Suprapubic skin (tissue), 4 donors: Measurements from ENCODE around the gene LRRC10B. TPM values are rescaled to one million over a fixed set of nuclear protein-coding genes. Genes with fewer than 3 reads are reported as not detected.

ENCODE experiments used
- DNase-seq, 2 donors: peaks; one replicate each; pipeline ENCODE4 v3.0.0-alpha.2; 2019; ENCODE audit warnings: low spot score in 2 of 2
- H3K27ac ChIP-seq: fragments of 200-600 bp; sonication (generic); one replicate; pipeline ENCODE4 v1.5.1; 2019
- H3K27me3 ChIP-seq: fragments of 200-600 bp; sonication (generic); one replicate; pipeline ENCODE4 v1.5.1; 2019
- H3K36me3 ChIP-seq: fragments of 200-600 bp; sonication (generic); one replicate; pipeline ENCODE4 v1.5.1; 2019
- H3K4me1 ChIP-seq: fragments of 200-600 bp; sonication (generic); one replicate; pipeline ENCODE4 v1.5.1; 2019
- H3K4me3 ChIP-seq: fragments of 200-600 bp; sonication (generic); one replicate; pipeline ENCODE4 v1.5.1; 2019; ENCODE audit warnings: mild to moderate bottlenecking
- H3K9me3 ChIP-seq: fragments of 200-600 bp; sonication (generic); one replicate; pipeline ENCODE4 v1.5.1; 2019
- EP300 ChIP-seq: sonication (generic); formaldehyde crosslinking; IDR thresholded peaks from one replicate; pipeline ENCODE4 v1.6.1; 2017; ENCODE audit warnings: antibody characterized with exemption
- POLR2A ChIP-seq, 2 donors: fragments of 450-650 bp; IDR thresholded peaks; one replicate each; pipeline ENCODE4 v1.6.1; 2017; ENCODE audit warnings: antibody characterized with exemption in 2 of 2, mild to moderate bottlenecking in 2 of 2, moderate library complexity in 2 of 2
- POLR2AphosphoS5 ChIP-seq, 3 donors: sonication (generic); formaldehyde crosslinking; IDR thresholded peaks; one replicate each; pipeline ENCODE4 v1.6.1; 2017; ENCODE audit warnings: antibody characterized with exemption in 3 of 3
- WGBS: methylation state at CpG from one replicate; pipeline ENCODE4 v1.1.5; 2018; 5-methylcytosine and 5-hydroxymethylcytosine counted together
- total RNA-seq, 4 donors: library from RNA; depleted of rRNA; stranded (reverse); fragments of >200 nt; gene quantifications; one replicate each; pipeline ENCODE4 v1.1.0, GENCODE V29; 2016
- TF ChIP-seq, protein P1 (sequence below), 2 donors: fragments of 200-600 bp in 1 of 2; fragments of 450-650 bp in 1 of 2; sonication (generic) in 1 of 2; IDR thresholded peaks; one replicate each; pipeline ENCODE4 v1.5.1; 2016 to 2019; ENCODE audit warnings: antibody characterized with exemption in 2 of 2, mild to moderate bottlenecking in 1 of 2, moderate library complexity in 1 of 2

The LRRC10B gene
- total RNA-seq, 4 donors from 2014 or later = 1.1 to 2.1 (median 1.2) TPM; not detected in 1

DNA sequence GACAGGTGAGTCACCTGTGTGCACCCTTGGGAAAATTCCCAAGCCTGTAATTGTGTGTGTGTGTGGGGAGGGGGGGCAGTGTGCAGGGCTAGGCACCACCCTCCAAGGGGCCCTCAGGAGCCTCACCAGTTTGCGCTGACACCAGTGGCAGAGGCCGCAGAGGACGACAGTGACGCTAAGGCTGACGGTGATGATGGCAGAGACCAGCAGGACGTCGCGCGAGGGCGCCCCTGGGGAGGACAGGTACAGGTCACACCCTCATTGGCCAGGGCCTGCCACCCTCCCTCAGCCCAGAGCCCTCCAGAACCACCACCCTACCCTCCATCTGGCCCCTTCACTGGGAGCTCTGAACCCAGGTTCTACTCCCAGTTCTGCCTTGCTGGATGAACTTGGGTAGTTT lies 47.4 kb downstream of the LRRC10B start:
- Histone ChIP-seq H3K27ac (no peak overlapping the region), H3K9me3 (no peaks in the 10 kb centered on the region), H3K4me3 (no peak overlapping the region), H3K27me3 (peaks cover 89% of the 10 kb centered on the region), H3K4me1 (peaks cover 9% of the 10 kb centered on the region), H3K36me3 (no peaks in the 10 kb centered on the region)
- WGBS = 64% methylated on average over 10 of the region's 10 CpGs
- no peak for DNase-seq
- TF ChIP-seq POLR2AphosphoS5 (IDR thresholded peaks at IDR 0.05) (no peak), POLR2A (IDR thresholded peaks at IDR 0.05) (no peak), EP300 (no peak)
- TF ChIP-seq, protein P1, sequence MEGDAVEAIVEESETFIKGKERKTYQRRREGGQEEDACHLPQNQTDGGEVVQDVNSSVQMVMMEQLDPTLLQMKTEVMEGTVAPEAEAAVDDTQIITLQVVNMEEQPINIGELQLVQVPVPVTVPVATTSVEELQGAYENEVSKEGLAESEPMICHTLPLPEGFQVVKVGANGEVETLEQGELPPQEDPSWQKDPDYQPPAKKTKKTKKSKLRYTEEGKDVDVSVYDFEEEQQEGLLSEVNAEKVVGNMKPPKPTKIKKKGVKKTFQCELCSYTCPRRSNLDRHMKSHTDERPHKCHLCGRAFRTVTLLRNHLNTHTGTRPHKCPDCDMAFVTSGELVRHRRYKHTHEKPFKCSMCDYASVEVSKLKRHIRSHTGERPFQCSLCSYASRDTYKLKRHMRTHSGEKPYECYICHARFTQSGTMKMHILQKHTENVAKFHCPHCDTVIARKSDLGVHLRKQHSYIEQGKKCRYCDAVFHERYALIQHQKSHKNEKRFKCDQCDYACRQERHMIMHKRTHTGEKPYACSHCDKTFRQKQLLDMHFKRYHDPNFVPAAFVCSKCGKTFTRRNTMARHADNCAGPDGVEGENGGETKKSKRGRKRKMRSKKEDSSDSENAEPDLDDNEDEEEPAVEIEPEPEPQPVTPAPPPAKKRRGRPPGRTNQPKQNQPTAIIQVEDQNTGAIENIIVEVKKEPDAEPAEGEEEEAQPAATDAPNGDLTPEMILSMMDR (IDR thresholded peaks at IDR 0.05) = no peak

DNA sequence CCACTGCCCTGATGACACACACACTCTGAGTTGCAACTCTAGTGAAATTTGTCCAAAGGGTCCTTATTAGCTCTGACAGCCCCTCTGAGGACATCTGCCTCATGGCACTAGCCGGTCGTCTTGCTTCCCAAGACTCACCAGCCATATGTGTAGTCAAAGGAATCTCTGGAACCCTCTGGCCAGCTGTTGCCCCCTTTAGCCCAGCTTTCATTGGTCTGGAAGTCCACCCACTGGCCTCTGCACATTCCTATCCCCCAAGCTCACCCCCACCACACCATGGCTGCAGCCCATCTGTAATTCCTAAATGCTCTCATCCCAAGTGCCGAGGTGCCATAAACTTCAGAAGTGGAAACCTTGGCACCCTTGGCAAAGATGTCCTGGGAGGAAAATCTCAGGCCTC lies 48.1 kb downstream of the LRRC10B start:
- DNase-seq = no peak
- H3K4me1 ChIP-seq = peaks cover 9% of the 10 kb centered on the region
- H3K36me3 ChIP-seq = no peaks in the 10 kb centered on the region
- TF ChIP-seq, protein P1 (IDR thresholded peaks at IDR 0.05) = no peak
- no peak for TF ChIP-seq POLR2AphosphoS5 (IDR thresholded peaks at IDR 0.05)
- no peak for TF ChIP-seq EP300
- TF ChIP-seq POLR2A (IDR thresholded peaks at IDR 0.05) = no peak
- no peak overlapping the region for H3K27ac ChIP-seq
- H3K9me3 ChIP-seq = no peaks in the 10 kb centered on the region
- H3K27me3 ChIP-seq = peaks cover 82% of the 10 kb centered on the region
- WGBS = 58% methylated on average over 3 of the region's 3 CpGs
- no peak overlapping the region for H3K4me3 ChIP-seq

Other genes starting within 250 kb of the LRRC10B start
- 1 to 10 TPM in 3 of 4 donors, under 1 TPM in 1; 0.26 to 1.7 (median 1.6) TPM for gene VWCE, start 213.4 kb upstream of the LRRC10B start, total RNA-seq
- gene DDB1, start 175.6 kb upstream of the LRRC10B start, total RNA-seq = 100 to 1,000 TPM; 151 to 219 (median 182) TPM
- 10 to 100 TPM; 38.6 to 55.3 (median 47.8) TPM for gene TKFC, start 175.5 kb upstream of the LRRC10B start, total RNA-seq
- gene CYB561A3, start 146.9 kb upstream of the LRRC10B start, total RNA-seq = 100 to 1,000 TPM in 1 of 4 donors, 10 to 100 TPM in 3; 39.9 to 110 (median 79.8) TPM
- 10 to 100 TPM; 22.3 to 43.5 (median 34.2) TPM for gene TMEM138, start 146.4 kb upstream of the LRRC10B start, total RNA-seq
- 10 to 100 TPM in 1 of 4 donors, 1 to 10 TPM in 3; 6.0 to 15.4 (median 8.5) TPM for gene TMEM216, start 116.2 kb upstream of the LRRC10B start, total RNA-seq
- 10 to 100 TPM; 57.2 to 76.2 (median 70.7) TPM for gene CPSF7, start 78.8 kb upstream of the LRRC10B start, total RNA-seq
- gene SDHAF2, start 78.6 kb upstream of the LRRC10B start, total RNA-seq = 10 to 100 TPM; 36.6 to 53.0 (median 48.4) TPM
- gene SYT7, start 72.3 kb downstream of the LRRC10B start, total RNA-seq = 1 to 10 TPM; 5.4 to 8.4 (median 7.5) TPM
- 1 to 10 TPM in 1 of 4 donors, under 1 TPM in 3; 0.64 to 1.2 (median 0.87) TPM for gene DAGLA, start 171.6 kb downstream of the LRRC10B start, total RNA-seq
- 1 to 10 TPM in 1 of 4 donors, under 1 TPM in 3; 0.24 to 2.8 (median 0.83) TPM for gene MYRF, start 243.9 kb downstream of the LRRC10B start, total RNA-seq